BLaER1 (cell line): ENCODE results near the gene ELSPBP1.
"Not testable (repeated sequence)": the region's sequence is repeated elsewhere in the genome, so short reads cannot be mapped to it uniquely, and the experiment has no call there.

Experiments used
- H3K27ac ChIP-seq: shearing (Covaris generic); formaldehyde crosslinking; 2 replicates; pipeline ENCODE4 v1.8.1; 2022
- H3K27me3 ChIP-seq: shearing (Covaris generic); formaldehyde crosslinking; 2 replicates; pipeline ENCODE4 v1.8.1; 2022
- H3K36me3 ChIP-seq: shearing (Covaris generic); formaldehyde crosslinking; 2 replicates; pipeline ENCODE4 v1.8.1; 2022
- H3K4me1 ChIP-seq: shearing (Covaris generic); formaldehyde crosslinking; 2 replicates; pipeline ENCODE4 v1.8.1; 2022
- H3K4me2 ChIP-seq: shearing (Covaris generic); formaldehyde crosslinking; 2 replicates; pipeline ENCODE4 v1.8.1; 2022
- H3K4me3 ChIP-seq: shearing (Covaris generic); formaldehyde crosslinking; 2 replicates; pipeline ENCODE4 v1.8.1; 2022
- H3K9ac ChIP-seq: shearing (Covaris generic); formaldehyde crosslinking; 2 replicates; pipeline ENCODE4 v1.8.1; 2022
- H3K9me3 ChIP-seq: shearing (Covaris generic); formaldehyde crosslinking; 2 replicates; pipeline ENCODE4 v1.8.1; 2022
- H4K20me1 ChIP-seq: shearing (Covaris generic); formaldehyde crosslinking; 2 replicates; pipeline ENCODE4 v1.8.1; 2022
- Cebpa-rat ChIP-seq: shearing (Covaris generic); IDR thresholded peaks from 2 replicates; pipeline ENCODE4 v1.8.1; 2022

The ELSPBP1 gene

GRCh38 chr19:48061401-48062344, 67.2 kb downstream of the ELSPBP1 start:
- H3K9me3 ChIP-seq, result peaks cover 13% of the 10 kb centered on the region; the same call in 1 of the 2 replicates
- H3K4me2 ChIP-seq, result no peak overlapping the region
- H3K9ac ChIP-seq, result no peak overlapping the region
- no peak overlapping the region for H3K27ac ChIP-seq
- no peaks in the 10 kb centered on the region for H4K20me1 ChIP-seq
- TF ChIP-seq Cebpa-rat, result no peak
- 0 out of 2 replicates have a peak, but pooled peaks cover 4% of the 10 kb centered on the region for H3K4me1 ChIP-seq
- no peak overlapping the region for H3K4me3 ChIP-seq
- no peaks in the 10 kb centered on the region for H3K36me3 ChIP-seq
- H3K27me3 ChIP-seq, result no peaks in the 10 kb centered on the region

- H3K4me3 ChIP-seq, result no peak overlapping the region
- no peak overlapping the region for H3K9ac ChIP-seq
- no peaks in the 10 kb centered on the region for H4K20me1 ChIP-seq
- no peaks in the 10 kb centered on the region for H3K36me3 ChIP-seq
- no peak for TF ChIP-seq Cebpa-rat
- H3K27ac ChIP-seq, result no peak overlapping the region
- peaks cover 13% of the 10 kb centered on the region; the same call in 1 of the 2 replicates for H3K9me3 ChIP-seq
- H3K4me1 ChIP-seq, result 0 out of 2 replicates have a peak, but pooled peaks cover 4% of the 10 kb centered on the region
- no peak overlapping the region for H3K4me2 ChIP-seq
- no peaks in the 10 kb centered on the region for H3K27me3 ChIP-seq
Measured at GRCh38 chr19:48064509-48064908, 70.1 kb downstream of the ELSPBP1 start.

DNA sequence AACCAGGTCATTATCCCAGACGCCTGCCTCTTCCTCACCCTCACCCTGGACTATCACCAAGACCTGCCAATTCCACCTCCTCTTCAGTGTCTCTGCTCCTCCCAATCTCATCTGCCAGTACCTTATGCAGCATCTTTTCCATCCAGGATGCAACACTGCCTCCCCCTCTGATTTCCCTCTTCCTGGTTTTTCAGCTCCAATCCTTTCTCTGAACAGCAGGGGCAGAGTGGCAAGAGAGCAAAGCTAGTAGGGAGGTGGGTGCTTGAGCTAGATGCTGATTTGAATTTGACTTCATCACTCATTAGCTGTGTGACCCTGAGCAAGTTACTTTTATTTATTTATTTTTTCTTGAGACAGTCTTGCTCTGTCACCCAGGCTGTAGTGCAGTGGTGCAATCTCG, 75.0 kb downstream of the ELSPBP1 start:
- no peak overlapping the region for H3K27ac ChIP-seq
- no peak overlapping the region for H3K4me2 ChIP-seq
- H3K4me3 ChIP-seq, result no peak overlapping the region
- TF ChIP-seq Cebpa-rat, result no peak
- 0 out of 2 replicates have a peak, but pooled peaks cover 4% of the 10 kb centered on the region for H3K4me1 ChIP-seq
- H4K20me1 ChIP-seq, result no peaks in the 10 kb centered on the region
- peaks cover 10% of the 10 kb centered on the region; the same call in 1 of the 2 replicates for H3K9me3 ChIP-seq
- H3K36me3 ChIP-seq, result no peaks in the 10 kb centered on the region
- H3K9ac ChIP-seq, result no peak overlapping the region
- no peaks in the 10 kb centered on the region for H3K27me3 ChIP-seq

- H3K4me3 ChIP-seq, H4K20me1 ChIP-seq, H3K27me3 ChIP-seq, H3K36me3 ChIP-seq, H3K4me1 ChIP-seq, H3K4me2 ChIP-seq, H3K9me3 ChIP-seq, H3K9ac ChIP-seq, H3K27ac ChIP-seq: not testable (repeated sequence)
Measured at GRCh38 chr19:48070177-48070769, 75.8 kb downstream of the ELSPBP1 start.
